Astrocyte (in vitro differentiated cells and primary cell): ENCODE measurements around the gene CCN6.

Experiments
- EZH2 ChIP-seq: IDR thresholded peaks from 2 replicates; pipeline ENCODE4 v1.6.1; 2012; ENCODE audit warnings: mild to moderate bottlenecking, low read length, inconsistent platforms; ENCODE audit not compliant: insufficient read depth
- TF ChIP-seq, protein P1 (sequence below): IDR thresholded peaks from 2 replicates; pipeline ENCODE4 v1.5.1; 2011; ENCODE audit warnings: low read depth, mild to moderate bottlenecking, inconsistent platforms, low read length, moderate library complexity; ENCODE audit not compliant: insufficient read depth

DNA sequence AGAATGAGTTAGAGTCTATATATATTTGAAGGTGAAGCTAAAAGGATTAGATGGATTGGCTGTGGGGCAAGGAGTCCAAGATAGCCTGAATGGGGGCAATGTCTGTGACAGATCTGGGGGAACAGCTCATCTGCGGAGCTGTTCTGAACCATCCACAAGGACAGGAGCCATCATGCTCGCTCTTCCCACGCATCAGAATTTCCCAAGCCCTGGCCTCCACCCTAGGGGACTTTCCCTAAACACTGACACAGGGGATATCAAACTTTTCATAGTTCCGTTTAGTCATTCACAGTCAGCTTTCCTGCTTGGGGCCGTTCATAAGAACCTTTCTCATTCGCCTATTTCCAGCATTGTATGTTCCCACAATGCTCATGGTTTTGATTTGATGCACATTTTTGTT, 37.6 kb upstream of the CCN6 start:
- TF ChIP-seq, protein P1, sequence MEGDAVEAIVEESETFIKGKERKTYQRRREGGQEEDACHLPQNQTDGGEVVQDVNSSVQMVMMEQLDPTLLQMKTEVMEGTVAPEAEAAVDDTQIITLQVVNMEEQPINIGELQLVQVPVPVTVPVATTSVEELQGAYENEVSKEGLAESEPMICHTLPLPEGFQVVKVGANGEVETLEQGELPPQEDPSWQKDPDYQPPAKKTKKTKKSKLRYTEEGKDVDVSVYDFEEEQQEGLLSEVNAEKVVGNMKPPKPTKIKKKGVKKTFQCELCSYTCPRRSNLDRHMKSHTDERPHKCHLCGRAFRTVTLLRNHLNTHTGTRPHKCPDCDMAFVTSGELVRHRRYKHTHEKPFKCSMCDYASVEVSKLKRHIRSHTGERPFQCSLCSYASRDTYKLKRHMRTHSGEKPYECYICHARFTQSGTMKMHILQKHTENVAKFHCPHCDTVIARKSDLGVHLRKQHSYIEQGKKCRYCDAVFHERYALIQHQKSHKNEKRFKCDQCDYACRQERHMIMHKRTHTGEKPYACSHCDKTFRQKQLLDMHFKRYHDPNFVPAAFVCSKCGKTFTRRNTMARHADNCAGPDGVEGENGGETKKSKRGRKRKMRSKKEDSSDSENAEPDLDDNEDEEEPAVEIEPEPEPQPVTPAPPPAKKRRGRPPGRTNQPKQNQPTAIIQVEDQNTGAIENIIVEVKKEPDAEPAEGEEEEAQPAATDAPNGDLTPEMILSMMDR = no peak
- no peak for TF ChIP-seq EZH2
